Pancreas (tissue), 10 donors: ENCODE results near the gene CTU1. TPM values are rescaled to one million over a fixed set of nuclear protein-coding genes. Genes with fewer than 3 reads are reported as not detected.
A peak's percentile ranks its signal among the peaks of the same experiment; 100 is the strongest.

Experiments used
- ATAC-seq, 4 donors: fragments of 200-7000 bp; cut with Tn5 transposase; one replicate each; pipeline versions ENCODE4 v1.8.0 to v1.9.1; 2020; ENCODE audit warnings: mild to moderate bottlenecking in 4 of 4, moderate library complexity in 4 of 4
- DNase-seq, 6 donors: peaks; one replicate each; pipeline ENCODE4 v3.0.0-alpha.2; 2020
- FAIRE-seq: peaks from 2 replicates; lab custom pipeline; 2012; peaks lifted over from hg19 to GRCh38; lab: Jason Lieb, UNC
- H3K27ac ChIP-seq, 4 donors: fragments of 200-600 bp; sonication (generic); 1 replicate in 3 of 4; 2 replicates in 1 of 4; pipeline versions ENCODE4 v1.5.0 to v1.8.0; 2020
- H3K27me3 ChIP-seq, 4 donors: fragments of 200-600 bp; one replicate each; pipeline ENCODE4 v1.8.0; 2021
- H3K36me3 ChIP-seq, 3 donors: fragments of 200-600 bp; sonication (generic) in 1 of 3; one replicate each; pipeline versions ENCODE4 v1.5.0 to v1.8.0; 2020 to 2021
- H3K4me1 ChIP-seq, 3 donors: fragments of 200-600 bp; one replicate each; pipeline ENCODE4 v1.8.0; 2021
- H3K4me3 ChIP-seq, 4 donors: fragments of 200-600 bp; sonication (generic) in 2 of 4; one replicate each; pipeline versions ENCODE4 v1.5.0 to v1.8.0; 2020 to 2021
- H3K9me3 ChIP-seq, 4 donors: fragments of 200-600 bp; one replicate each; pipeline ENCODE4 v1.8.0; 2021
- CTCF ChIP-seq, 4 donors: fragments of 200-600 bp; sonication (generic) in 3 of 4; IDR thresholded peaks; one replicate each; pipeline versions ENCODE4 v1.5.0 to v1.8.0; 2021; ENCODE audit warnings: antibody characterized with exemption in 4 of 4
- WGBS, 2 donors: extraction: QIAGEN DNeasy Blood & Tissue Kit; methylation state at CpG; one replicate each; pipeline ENCODE4 v1.1.7; 2013; 5-methylcytosine and 5-hydroxymethylcytosine counted together
- intact Hi-C, 3 donors: fragments of 100-400 bp; cut with DNase I; formaldehyde crosslinking; loops; one replicate each; pipeline versions ENCODE4 v1.11.1 to v1.14.2; 2022
- polyA plus RNA-seq, 2 donors: library from polyadenylated mRNA; stranded (reverse); fragments of 200-250 nt; gene quantifications; one replicate each; pipeline ENCODE4 v1.2.3, GENCODE V29; 2013
- total RNA-seq, 6 donors: library from RNA; stranded (reverse); fragmentation: NEBNext Ultra II Directional in 4 of 6; extraction: Animal tissue kit (Norgen Biotek cat#: 25700) in 4 of 6; gene quantifications; one replicate each; pipeline versions ENCODE4 v1.2.1 to v1.2.4, GENCODE V29; 2021 to 2023
- donor health status: healthy with polysubstance abuse.
- donor health status: DM: no; HTN: no; CAD: no; lungs with moderate emphysema.
- donor health status: DM: no; HTN: no; CAD: no.
- donor health status: control.
- donor health status: control.
- donor health status: Bipolar disorder and iron deficiency.
- donor health status: DM: yes; HTN: yes; CAD: no.
- donor health status: DM: no; HTN: no; CAD: no.
- donor health status: DM: no; HTN: no; CAD: no.
- donor health status: DM: yes; HTN: yes; CAD: no.

The CTU1 gene
- total and polyA plus RNA-seq, 8 donors = 1.4 to 8.2 (median 3.7) TPM

DNA sequence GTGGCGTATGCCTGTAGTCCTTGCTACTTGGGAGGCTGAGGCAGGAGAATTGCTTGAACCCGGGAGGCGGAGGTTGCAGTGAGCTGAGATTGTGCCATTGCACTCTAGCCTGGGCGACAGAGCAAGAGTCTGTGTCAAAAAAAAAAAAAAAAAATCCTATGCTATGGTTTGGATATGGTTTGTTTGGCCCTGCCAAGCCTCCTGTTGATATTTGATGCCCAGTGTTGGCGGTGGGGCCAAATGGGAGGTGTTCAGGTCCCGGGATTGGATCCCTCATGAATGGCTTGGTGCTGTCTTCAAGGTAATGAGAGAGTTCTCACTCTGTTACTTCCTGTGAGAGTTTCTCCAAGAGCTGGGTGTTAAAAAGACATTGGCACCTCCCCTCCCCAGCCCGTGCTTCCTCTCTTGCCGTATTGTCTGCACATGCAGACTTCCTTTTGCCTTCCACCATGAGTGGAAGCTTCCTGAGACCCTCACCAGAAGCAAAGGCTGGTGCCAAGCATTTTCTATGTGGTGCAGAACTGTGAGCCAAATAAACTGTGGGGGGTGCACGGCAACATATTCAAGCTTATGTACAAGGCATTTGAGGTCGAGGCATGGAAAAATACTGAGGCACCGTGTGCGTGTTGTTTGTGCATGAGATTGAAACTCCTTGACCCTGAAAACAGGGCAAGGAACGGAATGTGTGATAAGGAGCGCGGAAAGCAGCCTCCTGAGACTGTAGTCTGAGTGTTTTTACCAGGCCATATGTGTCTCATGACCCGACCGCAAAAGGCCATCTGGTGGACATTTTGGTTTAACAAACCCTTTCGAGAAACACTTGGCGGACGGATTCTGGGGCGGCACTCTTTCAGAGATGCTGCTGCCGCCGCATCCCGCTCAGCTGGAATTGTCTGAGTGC, 23.8 kb upstream of the CTU1 start:
- no peaks in the 10 kb centered on the region for H3K4me1 ChIP-seq
- H3K36me3 ChIP-seq = no peaks in the 10 kb centered on the region
- ATAC-seq (peak in 3 of 4 donors; percentile 24 to 48 (median 42)), FAIRE-seq (no peak), DNase-seq (no peak)
- H3K27ac ChIP-seq = peak overlapping the region in 1 of 4 donors; percentile 19
- no peak for TF ChIP-seq CTCF (IDR thresholded peaks at IDR 0.05)
- no peaks in the 10 kb centered on the region for H3K27me3 ChIP-seq
- intact Hi-C loops = no loop called here
- no peaks in the 10 kb centered on the region for H3K9me3 ChIP-seq
- WGBS, 2 donors = 48 to 51% methylated on average over 24 of the region's 24 CpGs
- H3K4me3 ChIP-seq = no peak overlapping the region

GRCh38 chr19:51129716-51130115, 21.5 kb upstream of the CTU1 start:
- DNase-seq (no peak), ATAC-seq (no peak), FAIRE-seq (no peak)
- Histone ChIP-seq H3K27me3 (no peaks in the 10 kb centered on the region), H3K9me3 (no peaks in the 10 kb centered on the region), H3K36me3 (no peaks in the 10 kb centered on the region), H3K4me3 (no peak overlapping the region), H3K27ac (no peak overlapping the region), H3K4me1 (no peaks in the 10 kb centered on the region)
- no peak for TF ChIP-seq CTCF (IDR thresholded peaks at IDR 0.05)
- intact Hi-C loops = no loop called here
- WGBS, 2 donors = 74 to 85% methylated on average over 8 of the region's 8 CpGs

DNA sequence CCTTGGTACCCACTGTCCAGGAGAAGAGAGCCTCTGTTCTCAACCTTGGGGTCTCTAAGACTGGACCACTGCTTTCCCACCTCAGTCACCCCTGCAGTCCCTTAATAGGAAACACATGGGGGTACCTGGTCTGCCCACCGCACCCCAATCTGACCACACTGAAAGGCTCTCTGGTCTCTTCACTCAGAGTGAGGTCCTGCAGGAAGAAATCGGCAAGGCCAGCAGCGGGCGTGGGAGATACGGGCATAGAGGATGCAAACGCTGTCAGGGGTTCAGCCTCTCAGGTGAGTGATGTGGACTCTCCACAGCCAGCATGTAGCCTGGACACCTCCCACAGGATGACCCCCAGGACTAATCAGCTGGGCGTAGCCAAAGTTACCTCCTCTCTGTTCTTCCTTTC, 20.0 kb upstream of the CTU1 start:
- H3K27me3 ChIP-seq = no peaks in the 10 kb centered on the region
- ATAC-seq (no peak), DNase-seq (peak in 1 of 6 donors; percentile 41), FAIRE-seq (no peak)
- H3K4me1 ChIP-seq = no peaks in the 10 kb centered on the region
- no peak overlapping the region for H3K4me3 ChIP-seq
- H3K36me3 ChIP-seq = no peaks in the 10 kb centered on the region
- no peak for TF ChIP-seq CTCF (IDR thresholded peaks at IDR 0.05)
- no peaks in the 10 kb centered on the region for H3K9me3 ChIP-seq
- intact Hi-C loops = no loop called here
- H3K27ac ChIP-seq = no peak overlapping the region
- 77 to 81% methylated on average over 7 of the region's 7 CpGs for WGBS, 2 donors

GRCh38 chr19:51127755-51128154, 19.5 kb upstream of the CTU1 start:
- Histone ChIP-seq H3K36me3 (no peaks in the 10 kb centered on the region), H3K9me3 (no peaks in the 10 kb centered on the region), H3K27me3 (no peaks in the 10 kb centered on the region), H3K27ac (no peak overlapping the region), H3K4me3 (no peak overlapping the region), H3K4me1 (no peaks in the 10 kb centered on the region)
- no peak for FAIRE-seq
- intact Hi-C loops = no loop called here
- 64 to 76% methylated on average over 4 of the region's 4 CpGs for WGBS, 2 donors
- ATAC-seq = peak in 3 of 4 donors; percentile 25 to 50 (median 45)
- TF ChIP-seq CTCF (IDR thresholded peaks at IDR 0.05) = no peak
- peak in 1 of 6 donors; percentile 22 for DNase-seq

DNA sequence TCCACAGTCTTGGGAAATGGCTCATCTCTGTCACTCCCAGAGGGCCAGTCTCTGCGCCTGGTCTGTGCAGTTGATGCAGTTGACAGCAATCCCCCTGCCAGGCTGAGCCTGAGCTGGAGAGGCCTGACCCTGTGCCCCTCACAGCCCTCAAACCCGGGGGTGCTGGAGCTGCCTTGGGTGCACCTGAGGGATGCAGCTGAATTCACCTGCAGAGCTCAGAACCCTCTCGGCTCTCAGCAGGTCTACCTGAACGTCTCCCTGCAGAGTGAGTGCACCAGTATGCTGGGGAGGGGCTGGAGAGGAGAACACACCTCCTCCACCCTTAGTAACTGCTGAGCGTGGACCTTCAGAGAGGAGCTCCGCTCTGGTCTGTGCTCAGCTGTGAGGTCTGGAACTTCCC, 18.8 kb upstream of the CTU1 start:
- no peaks in the 10 kb centered on the region for H3K9me3 ChIP-seq
- H3K36me3 ChIP-seq = no peaks in the 10 kb centered on the region
- no peaks in the 10 kb centered on the region for H3K27me3 ChIP-seq
- no peaks in the 10 kb centered on the region for H3K4me1 ChIP-seq
- DNase-seq (peak in 1 of 6 donors; percentile 30), FAIRE-seq (no peak), ATAC-seq (no peak)
- peak overlapping the region in 1 of 4 donors; percentile 7 for H3K4me3 ChIP-seq
- 48 to 57% methylated on average over 6 of the region's 6 CpGs for WGBS, 2 donors
- no peak overlapping the region for H3K27ac ChIP-seq
- intact Hi-C loops = no loop called here
- TF ChIP-seq CTCF (IDR thresholded peaks at IDR 0.05) = no peak
